Neural cell (in vitro differentiated cells): ENCODE measurements around the gene SLC37A1. TPM values are rescaled to one million over a fixed set of nuclear protein-coding genes. Genes with fewer than 3 reads are reported as not detected.

Experiments
- H2AFZ ChIP-seq: fragments of 200-600, 300-800 bp; sonication (generic), shearing (Covaris generic); 2 replicates; pipeline ENCODE4 v1.6.0; 2014; ENCODE audit warnings: low read depth, mild to moderate bottlenecking, antibody characterized with exemption, low read length, moderate library complexity
- H3F3A ChIP-seq: fragments of 200-600 bp; shearing (Covaris generic); 2 replicates; pipeline ENCODE4 v1.6.1; 2016; ENCODE audit warnings: mild to moderate bottlenecking, moderate library complexity, mixed read lengths, antibody characterized with exemption, low read length; ENCODE audit not compliant: insufficient read depth, poor library complexity, severe bottlenecking
- H3K27ac ChIP-seq: fragments of 200-600, 300-800 bp; sonication (generic), shearing (Covaris generic); 2 replicates; pipeline ENCODE4 v1.5.1; 2014; ENCODE audit warnings: mild to moderate bottlenecking, low read length, moderate library complexity
- H3K27me3 ChIP-seq: fragments of 300-800, 200-600 bp; sonication (generic), shearing (Covaris generic); 2 replicates; pipeline ENCODE4 v1.6.0; 2014; ENCODE audit warnings: mild to moderate bottlenecking, low read depth, low read length, moderate library complexity; ENCODE audit not compliant: insufficient read depth
- H3K36me3 ChIP-seq: fragments of 300-800, 200-600 bp; sonication (generic), shearing (Covaris generic); 2 replicates; pipeline ENCODE4 v1.5.1; 2014; ENCODE audit warnings: mild to moderate bottlenecking, antibody characterized with exemption, low read length, moderate library complexity; ENCODE audit not compliant: insufficient read depth
- H3K4me2 ChIP-seq: fragments of 300-800, 200-600 bp; sonication (generic), shearing (Covaris generic); 2 replicates; pipeline ENCODE4 v1.6.0; 2014; ENCODE audit warnings: mild to moderate bottlenecking, low read length
- H3K4me3 ChIP-seq: fragments of 300-800, 200-600 bp; sonication (generic), shearing (Covaris generic); 2 replicates; pipeline ENCODE4 v1.5.1; 2014; ENCODE audit warnings: mild to moderate bottlenecking, low read length, moderate library complexity
- H3K79me2 ChIP-seq: fragments of 200-600 bp; shearing (Covaris generic); replicated peaks from 2 replicates; pipeline ENCODE4 v1.6.0; 2014; ENCODE audit warnings: mild to moderate bottlenecking, low read length, moderate library complexity; ENCODE audit not compliant: insufficient read depth
- H3K9ac ChIP-seq: fragments of 300-800, 200-600 bp; sonication (generic), shearing (Covaris generic); 2 replicates; pipeline ENCODE4 v1.6.1; 2016; ENCODE audit warnings: mild to moderate bottlenecking, low read length, mixed read lengths
- H3K9me2 ChIP-seq: fragments of 200-600 bp; shearing (Covaris generic); 2 replicates; pipeline ENCODE4 v1.6.1; 2016; ENCODE audit warnings: mild to moderate bottlenecking, low read length, mixed read lengths; ENCODE audit not compliant: insufficient read depth
- H3K9me3 ChIP-seq: fragments of 200-600, 300-800 bp; sonication (generic), shearing (Covaris generic); 2 replicates; pipeline ENCODE4 v1.6.1; 2016; ENCODE audit warnings: mild to moderate bottlenecking, mixed run types, low read length, moderate library complexity, mixed read lengths
- H4K20me1 ChIP-seq: fragments of 200-600 bp; shearing (Covaris generic); 2 replicates; pipeline ENCODE4 v1.6.1; 2016; ENCODE audit warnings: mild to moderate bottlenecking, mixed run types; ENCODE audit not compliant: insufficient read depth
- CTCF ChIP-seq: fragments of 450-650 bp; IDR thresholded peaks from 2 replicates; pipeline ENCODE4 v1.5.1; 2014; ENCODE audit warnings: antibody characterized with exemption, mild to moderate bottlenecking, moderate library complexity; ENCODE audit not compliant: poor library complexity, severe bottlenecking
- EP300 ChIP-seq: fragments of 450-650 bp; conservative IDR thresholded peaks from 2 replicates; pipeline ENCODE4 v1.6.1; 2014; ENCODE audit warnings: antibody characterized with exemption, mild to moderate bottlenecking, moderate library complexity; ENCODE audit not compliant: poor library complexity, severe bottlenecking
- EZH2 ChIP-seq: fragments of 200-600, 300-800 bp; shearing (Covaris generic), sonication (generic); IDR thresholded peaks from 2 replicates; pipeline ENCODE4 v1.6.1; 2014; ENCODE audit warnings: antibody characterized with exemption, low read length, borderline replicate concordance, mild to moderate bottlenecking; ENCODE audit not compliant: insufficient read depth, poor library complexity, severe bottlenecking
- MXI1 ChIP-seq: fragments of 450-650 bp; conservative IDR thresholded peaks from 2 replicates; pipeline ENCODE4 v1.6.1; 2014; ENCODE audit warnings: antibody characterized with exemption, mild to moderate bottlenecking; ENCODE audit not compliant: poor library complexity, severe bottlenecking
- POLR2AphosphoS5 ChIP-seq: IDR thresholded peaks from 2 replicates; pipeline ENCODE4 v1.6.1; 2012
- RAD21 ChIP-seq: fragments of 450-650 bp; conservative IDR thresholded peaks from 2 replicates; pipeline ENCODE4 v1.6.1; 2014; ENCODE audit warnings: antibody characterized with exemption, mild to moderate bottlenecking, moderate library complexity
- SMC3 ChIP-seq: fragments of 450-650 bp; conservative IDR thresholded peaks from 2 replicates; pipeline ENCODE4 v1.6.1; 2014; ENCODE audit warnings: antibody characterized with exemption, mild to moderate bottlenecking, moderate library complexity; ENCODE audit not compliant: poor library complexity
- TAF1 ChIP-seq: IDR thresholded peaks from 2 replicates; pipeline ENCODE4 v1.6.1; 2012; ENCODE audit warnings: low read depth
- polyA plus RNA-seq: library from polyadenylated mRNA; depleted of rRNA; stranded (reverse); fragments of >200 nt; gene quantifications from 2 replicates; pipeline ENCODE4 v1.2.3, GENCODE V29; 2014
- TF ChIP-seq, protein P1 (sequence below): IDR thresholded peaks from 2 replicates; pipeline ENCODE4 v1.6.1; 2012; ENCODE audit warnings: borderline replicate concordance

The SLC37A1 gene
- polyA plus RNA-seq, 1 donor from 2014 or later: 60.7 TPM

DNA sequence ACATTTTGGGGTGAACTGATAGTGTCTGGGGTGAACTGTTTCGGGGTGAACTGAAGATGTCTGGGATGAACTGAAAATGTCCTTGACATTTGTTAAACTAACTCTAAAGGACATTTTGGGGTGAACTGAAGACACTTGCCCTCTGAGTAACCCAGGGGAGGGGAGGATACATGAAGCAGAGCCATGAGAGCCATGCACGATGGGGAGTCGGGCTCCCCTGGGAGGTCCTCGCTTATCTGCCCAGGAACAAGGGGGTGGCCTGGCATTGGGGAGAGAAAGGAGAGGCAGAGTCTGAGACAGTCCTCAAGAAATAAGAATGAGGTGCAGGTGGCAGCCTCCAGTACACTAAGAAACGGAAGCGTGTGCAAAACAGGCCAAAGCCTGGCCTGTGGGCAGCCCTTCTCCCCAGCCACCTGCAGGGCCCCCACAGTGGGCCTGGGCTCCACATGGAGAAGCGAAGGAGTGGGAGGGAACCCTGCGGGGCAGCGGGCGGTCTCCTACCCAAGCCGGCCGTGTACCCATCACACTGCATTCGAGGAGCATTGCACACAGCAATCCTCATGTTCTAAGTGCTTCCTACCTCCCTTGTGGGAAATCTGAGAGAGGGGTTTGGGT is 41.8 kb upstream of the SLC37A1 start:
- no peak overlapping the region for H3K4me3 ChIP-seq
- H3K9me3 ChIP-seq: no peaks in the 10 kb centered on the region
- no peak overlapping the region for H3K27ac ChIP-seq
- H3K79me2 ChIP-seq: no peaks in the 10 kb centered on the region
- no peaks in the 10 kb centered on the region for H3K27me3 ChIP-seq
- H3K36me3 ChIP-seq: no peaks in the 10 kb centered on the region
- H3K9ac ChIP-seq: no peak overlapping the region
- H2AFZ ChIP-seq: no peak overlapping the region
- H3K4me2 ChIP-seq: no peak overlapping the region
- H3F3A ChIP-seq: no peaks in the 10 kb centered on the region
- H3K9me2 ChIP-seq: no peaks in the 10 kb centered on the region
- no peak for TF ChIP-seq TAF1
- no peak for TF ChIP-seq SMC3
- no peak for TF ChIP-seq MXI1
- no peak for TF ChIP-seq EZH2
- TF ChIP-seq EP300: no peak
- TF ChIP-seq RAD21: no peak
- TF ChIP-seq, protein P1, sequence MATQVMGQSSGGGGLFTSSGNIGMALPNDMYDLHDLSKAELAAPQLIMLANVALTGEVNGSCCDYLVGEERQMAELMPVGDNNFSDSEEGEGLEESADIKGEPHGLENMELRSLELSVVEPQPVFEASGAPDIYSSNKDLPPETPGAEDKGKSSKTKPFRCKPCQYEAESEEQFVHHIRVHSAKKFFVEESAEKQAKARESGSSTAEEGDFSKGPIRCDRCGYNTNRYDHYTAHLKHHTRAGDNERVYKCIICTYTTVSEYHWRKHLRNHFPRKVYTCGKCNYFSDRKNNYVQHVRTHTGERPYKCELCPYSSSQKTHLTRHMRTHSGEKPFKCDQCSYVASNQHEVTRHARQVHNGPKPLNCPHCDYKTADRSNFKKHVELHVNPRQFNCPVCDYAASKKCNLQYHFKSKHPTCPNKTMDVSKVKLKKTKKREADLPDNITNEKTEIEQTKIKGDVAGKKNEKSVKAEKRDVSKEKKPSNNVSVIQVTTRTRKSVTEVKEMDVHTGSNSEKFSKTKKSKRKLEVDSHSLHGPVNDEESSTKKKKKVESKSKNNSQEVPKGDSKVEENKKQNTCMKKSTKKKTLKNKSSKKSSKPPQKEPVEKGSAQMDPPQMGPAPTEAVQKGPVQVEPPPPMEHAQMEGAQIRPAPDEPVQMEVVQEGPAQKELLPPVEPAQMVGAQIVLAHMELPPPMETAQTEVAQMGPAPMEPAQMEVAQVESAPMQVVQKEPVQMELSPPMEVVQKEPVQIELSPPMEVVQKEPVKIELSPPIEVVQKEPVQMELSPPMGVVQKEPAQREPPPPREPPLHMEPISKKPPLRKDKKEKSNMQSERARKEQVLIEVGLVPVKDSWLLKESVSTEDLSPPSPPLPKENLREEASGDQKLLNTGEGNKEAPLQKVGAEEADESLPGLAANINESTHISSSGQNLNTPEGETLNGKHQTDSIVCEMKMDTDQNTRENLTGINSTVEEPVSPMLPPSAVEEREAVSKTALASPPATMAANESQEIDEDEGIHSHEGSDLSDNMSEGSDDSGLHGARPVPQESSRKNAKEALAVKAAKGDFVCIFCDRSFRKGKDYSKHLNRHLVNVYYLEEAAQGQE: no peak
- TF ChIP-seq CTCF: no peak
- no peak for TF ChIP-seq POLR2AphosphoS5
- no peaks in the 10 kb centered on the region for H4K20me1 ChIP-seq

GRCh38 chr21:42472521-42472920 is 41.1 kb upstream of the SLC37A1 start:
- Histone ChIP-seq H3K27ac (no peak overlapping the region), H4K20me1 (no peaks in the 10 kb centered on the region), H3K9me2 (no peaks in the 10 kb centered on the region), H3K4me3 (no peak overlapping the region), H3K36me3 (no peaks in the 10 kb centered on the region), H3K27me3 (no peaks in the 10 kb centered on the region), H3K4me2 (no peak overlapping the region), H3K9ac (no peak overlapping the region), H2AFZ (no peak overlapping the region), H3K9me3 (no peaks in the 10 kb centered on the region), H3K79me2 (no peaks in the 10 kb centered on the region), H3F3A (no peaks in the 10 kb centered on the region)
- TF ChIP-seq EP300: no peak
- TF ChIP-seq POLR2AphosphoS5: no peak
- TF ChIP-seq TAF1: no peak
- TF ChIP-seq, protein P1: no peak
- TF ChIP-seq MXI1: no peak
- TF ChIP-seq RAD21: no peak
- no peak for TF ChIP-seq CTCF
- no peak for TF ChIP-seq EZH2
- no peak for TF ChIP-seq SMC3
